ENCODE measurements around the gene SLC39A12. TPM values are rescaled to one million over a fixed set of nuclear protein-coding genes. Genes with fewer than 3 reads are reported as not detected.

SLC39A12 gene
- not detected in 2 replicates for total RNA-seq (2016; rRNA removed; fragmentation: Illumina TruSeq; extraction: Trizol)
- not detected in 2 replicates for total RNA-seq (2016; cell fraction: cytosol; rRNA removed; fragmentation: Illumina TruSeq; extraction: Trizol; ENCODE audit: low read depth)
- total RNA-seq (2016; cell fraction: insoluble cytoplasmic fraction; rRNA removed; fragmentation: Illumina TruSeq; extraction: Trizol), result not detected in 2 replicates
- total RNA-seq (2016; cell fraction: membrane; rRNA removed; fragmentation: Illumina TruSeq; extraction: Trizol), result not detected in 2 replicates
- not detected in 2 replicates for total RNA-seq (2016; cell fraction: nucleus; rRNA removed; fragmentation: Illumina TruSeq; extraction: Trizol)
- not detected in 2 replicates for polyA plus RNA-seq (2011; rRNA removed)
- not detected in 2 replicates for polyA plus RNA-seq (2011; cell fraction: cytosol; rRNA removed)
- polyA plus RNA-seq (2011; cell fraction: nucleus; rRNA removed), result not detected in 2 replicates
- polyA plus RNA-seq (2012), result not detected in 2 replicates
- not detected in 2 replicates for polyA plus RNA-seq (2016; cell fraction: cytosol; fragmentation: Illumina TruSeq; extraction: Trizol; ENCODE audit: low read depth)
- polyA plus RNA-seq (2016; cell fraction: insoluble cytoplasmic fraction; fragmentation: Illumina TruSeq; extraction: Trizol; ENCODE audit: low read depth), result not detected in 2 replicates
- polyA plus RNA-seq (2016; cell fraction: membrane; fragmentation: Illumina TruSeq; extraction: Trizol; ENCODE audit: low read depth), result not detected in 2 replicates
- polyA plus RNA-seq (2016; cell fraction: nucleus; fragmentation: Illumina TruSeq; extraction: Trizol; ENCODE audit: insufficient read depth, low read depth), result not detected in 2 replicates
- polyA minus RNA-seq (2011; rRNA and poly(A)+ RNA removed; ENCODE audit: low replicate concordance), result not detected in 2 replicates
- not detected in 2 replicates for polyA minus RNA-seq (2011; cell fraction: cytosol; rRNA and poly(A)+ RNA removed)
- not detected in 2 replicates for polyA minus RNA-seq (2011; cell fraction: nucleus; rRNA and poly(A)+ RNA removed)
- Bru-seq, nascent RNA, result percentile 5 among the genes with signal in this experiment
- BruChase-seq, experiment 1, labeled RNA remaining after a 6-hour chase, result percentile 1 among the genes with signal in this experiment
- percentile 6 among the genes with signal in this experiment for BruChase-seq, experiment 2, labeled RNA remaining after a 2-hour chase
- long read RNA-seq, experiment 1, result 0 reads
- long read RNA-seq, experiment 2, result 0 reads

- POLR2A ChIA-PET, result no interaction called here
- TF ChIP-seq ZNF136 (CRISPR knock-in tag; IDR thresholded peaks at IDR 0.05; ENCODE audit: low read depth) (no peak), POGK (CRISPR knock-in tag; conservative IDR thresholded peaks at IDR 0.05) (no peak), ZNF30 (CRISPR knock-in tag; IDR thresholded peaks at IDR 0.05) (no peak), ELF4 (CRISPR knock-in tag; IDR thresholded peaks at IDR 0.05; ENCODE audit: borderline replicate concordance) (no peak), ZNF282 (IDR thresholded peaks at IDR 0.05; ENCODE audit: partially characterized antibody) (no peak), MATR3 (CRISPR knock-in tag; IDR thresholded peaks at IDR 0.05) (no peak), RARG (CRISPR knock-in tag; IDR thresholded peaks at IDR 0.05; ENCODE audit: low read depth) (no peak), ZBTB1 (CRISPR knock-in tag; IDR thresholded peaks at IDR 0.05; ENCODE audit: borderline replicate concordance) (no peak), SNAPC2 (CRISPR knock-in tag; IDR thresholded peaks at IDR 0.05) (no peak), ZBTB34 (CRISPR knock-in tag; IDR thresholded peaks at IDR 0.05) (no peak), YEATS4 (CRISPR knock-in tag; IDR thresholded peaks at IDR 0.05; ENCODE audit: borderline replicate concordance) (no peak), U2AF2 (IDR thresholded peaks at IDR 0.05; ENCODE audit: low read depth, low read length) (no peak), ISL2 (CRISPR knock-in tag; IDR thresholded peaks at IDR 0.05) (no peak)
These were observed at the start of gene SLC39A12 for GRCh38 chr10:17951868-17952371. TSS of gene SLC39A12 (plus strand) at chr10:17951918. CDS start at chr10:17953277, 1,359 bp downstream.

More at GRCh38 chr10:17951868-17952371, at the start of gene SLC39A12:
- no peaks in the 10 kb centered on the region for H4K20me1 ChIP-seq (ENCODE audit: insufficient read depth, low read length)
- BruUV-seq (replicated peaks), result no TSS peak
- CTCF ChIA-PET (ENCODE audit: low intra/inter-chr PET ratio, low total read pairs), result no interaction called here
- H3K79me2 ChIP-seq (ENCODE audit: insufficient read depth, low read length), result no peaks in the 10 kb centered on the region
- no peak within 1 kb of the TSS for H2AFZ ChIP-seq (ENCODE audit: low read length)
- WGBS (ENCODE audit: low lambda C conversion rate), result 2% methylated on average over 3 of the region's 3 CpGs
- H3K4me2 ChIP-seq (ENCODE audit: low read depth, low read length), result no peak within 1 kb of the TSS
- no peaks in the 10 kb centered on the region for H3K4me1 ChIP-seq (ENCODE audit: insufficient read depth, low read length)
- H3K36me3 ChIP-seq (replicated peaks in 1 of 2; ENCODE audit: control insufficient read depth in 1 of 2, insufficient read depth in 2 of 2, low read length in 2 of 2), result no peaks in the 10 kb centered on the region
- in situ Hi-C loops (cut with HindIII; ENCODE audit: extremely low pct_ligation_motif_present, low pct_unique_long_range_greater_than_20kb), result no loop called here
- intact Hi-C loops (cut with micrococcal nuclease; ENCODE audit: unreplicated experiment), result no loop called here
- H3K4me3 ChIP-seq (replicated peaks in 1 of 3; ENCODE audit: insufficient read depth in 1 of 3, low read depth in 2 of 3, low read length in 3 of 3), result no peak within 1 kb of the TSS
- no peak for ATAC-seq
- FAIRE-seq, result no peak
- H3K27ac ChIP-seq (ENCODE audit: extremely low read length, insufficient read depth, low read length), result no peak within 1 kb of the TSS
- no peaks in the 10 kb centered on the region for H3K9me3 ChIP-seq (ENCODE audit: low read length)
- no peak within 1 kb of the TSS for H3K9ac ChIP-seq (ENCODE audit: insufficient read depth, low read depth, low read length)
- H3K27me3 ChIP-seq (ENCODE audit: control insufficient read depth in 1 of 2, insufficient read depth in 2 of 2, low read length in 2 of 2), result peaks cover 0 to 14% of the 10 kb centered on the region in 2 experiments; a peak in 3 of 5 replicates
- DNase-seq (ENCODE audit: low spot score), result no peak

Measured in HepG2 (cell line).